Endothelial cell of hepatic sinusoid (primary cell): Measurements from ENCODE around the gene TIMMDC1.

Source experiments
- in situ Hi-C: cut with HindIII; loops from 2 replicates; pipeline ENCODE4 v1.10.0; 2017; ENCODE audit warnings: low sequenced_read_pairs

The TIMMDC1 gene

DNA sequence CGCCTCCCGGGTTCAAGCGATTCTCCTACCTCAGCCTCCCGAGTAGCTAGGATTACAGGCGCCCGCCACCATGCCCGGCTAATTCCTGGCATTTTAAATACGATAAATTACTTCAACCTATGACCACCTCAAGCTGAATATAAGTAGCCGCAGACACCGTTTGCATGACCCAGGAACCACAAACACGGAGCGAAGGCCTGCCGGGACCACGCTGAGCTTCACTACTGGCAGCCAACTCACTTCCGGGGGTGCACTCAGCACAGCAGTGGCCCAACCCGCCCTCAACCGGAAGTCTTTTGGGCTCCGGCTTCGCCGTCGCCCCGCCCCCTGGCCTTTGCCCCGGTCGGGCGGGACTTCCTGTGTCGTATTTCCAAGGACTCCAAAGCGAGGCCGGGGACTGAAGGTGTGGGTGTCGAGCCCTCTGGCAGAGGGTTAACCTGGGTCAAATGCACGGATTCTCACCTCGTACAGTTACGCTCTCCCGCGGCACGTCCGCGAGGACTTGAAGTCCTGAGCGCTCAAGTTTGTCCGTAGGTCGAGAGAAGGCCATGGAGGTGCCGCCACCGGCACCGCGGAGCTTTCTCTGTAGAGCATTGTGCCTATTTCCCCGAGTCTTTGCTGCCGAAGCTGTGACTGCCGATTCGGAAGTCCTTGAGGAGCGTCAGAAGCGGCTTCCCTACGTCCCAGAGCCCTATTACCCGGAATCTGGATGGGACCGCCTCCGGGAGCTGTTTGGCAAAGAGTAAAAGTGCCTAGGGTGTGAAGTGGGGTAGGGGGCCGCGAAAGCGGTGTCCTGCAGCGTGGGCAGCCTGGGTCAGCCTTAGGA is at the start of gene TIMMDC1:
Gene TIMMDC1 (plus strand): TSS at position 362 of the 826 bp plus-strand sequence. CDS start 187 bp downstream, at position 549.
- in situ Hi-C loops = no loop called here

GRCh38 chr3:119453822-119454221 is 44.5 kb upstream of the TIMMDC1 start:
- in situ Hi-C loops = loop anchor here (25.0 kb wide), 1 partner anchor 233 kb away; the partner anchor contains the start of gene COX17

DNA sequence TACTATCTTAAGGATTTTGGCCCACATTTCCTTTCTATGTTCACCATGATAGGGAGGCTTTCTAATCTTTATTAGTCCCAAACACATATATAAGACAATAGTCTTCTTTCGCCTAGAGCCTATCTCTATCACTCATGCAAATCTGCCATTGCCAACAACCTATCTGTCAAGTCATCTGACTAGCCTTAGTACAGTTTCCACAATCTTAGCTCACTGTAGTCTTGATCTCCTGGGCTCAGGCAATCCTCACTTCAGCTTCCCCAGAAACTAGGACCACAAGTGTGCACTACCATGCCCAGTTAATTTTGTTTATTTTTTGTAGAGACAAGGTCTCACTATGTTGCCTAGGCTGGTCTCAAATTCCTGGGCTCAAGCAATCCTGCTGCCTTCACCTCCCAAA is 41.9 kb upstream of the TIMMDC1 start:
- in situ Hi-C loops = loop anchor here (25.0 kb wide), 1 partner anchor 231 kb away; the partner anchor contains the start of gene COX17

DNA sequence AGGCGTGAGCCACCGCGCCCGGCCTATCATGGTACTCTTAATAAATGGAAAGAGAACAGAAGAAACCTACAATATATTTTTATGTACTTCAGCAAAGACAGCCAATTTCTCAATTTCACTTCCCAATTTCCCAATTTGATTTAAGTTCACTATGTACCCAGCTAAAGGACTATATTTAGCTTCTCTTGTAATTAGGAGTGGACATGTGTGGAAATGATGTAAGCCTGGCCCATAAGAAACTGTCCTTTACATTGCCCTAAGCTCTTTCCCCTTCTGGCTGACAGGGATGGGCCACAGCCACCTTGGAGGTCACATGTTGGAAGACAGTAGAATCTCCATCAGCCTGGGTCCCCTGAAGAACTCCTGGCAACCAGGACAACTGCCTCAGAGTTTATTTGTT is 41.1 kb upstream of the TIMMDC1 start:
- in situ Hi-C loops = loop anchor here (25.0 kb wide), 1 partner anchor 230 kb away; the partner anchor contains the start of gene COX17

GRCh38 chr3:119463171-119464169 is 34.9 kb upstream of the TIMMDC1 start, which contains the start of gene TMEM39A:
Gene TMEM39A, minus strand, starts transcription at chr3:119463615. Its CDS starts 1,541 bp downstream, at chr3:119462074.
- in situ Hi-C loops = loop anchor here (25.0 kb wide), 1 partner anchor 224 kb away; the partner anchor contains the start of gene COX17

GRCh38 chr3:119468041-119468440 is 30.3 kb upstream of the TIMMDC1 start:
- in situ Hi-C loops = loop anchor here (25.0 kb wide), 1 partner anchor 219 kb away; the partner anchor contains the start of gene COX17

DNA sequence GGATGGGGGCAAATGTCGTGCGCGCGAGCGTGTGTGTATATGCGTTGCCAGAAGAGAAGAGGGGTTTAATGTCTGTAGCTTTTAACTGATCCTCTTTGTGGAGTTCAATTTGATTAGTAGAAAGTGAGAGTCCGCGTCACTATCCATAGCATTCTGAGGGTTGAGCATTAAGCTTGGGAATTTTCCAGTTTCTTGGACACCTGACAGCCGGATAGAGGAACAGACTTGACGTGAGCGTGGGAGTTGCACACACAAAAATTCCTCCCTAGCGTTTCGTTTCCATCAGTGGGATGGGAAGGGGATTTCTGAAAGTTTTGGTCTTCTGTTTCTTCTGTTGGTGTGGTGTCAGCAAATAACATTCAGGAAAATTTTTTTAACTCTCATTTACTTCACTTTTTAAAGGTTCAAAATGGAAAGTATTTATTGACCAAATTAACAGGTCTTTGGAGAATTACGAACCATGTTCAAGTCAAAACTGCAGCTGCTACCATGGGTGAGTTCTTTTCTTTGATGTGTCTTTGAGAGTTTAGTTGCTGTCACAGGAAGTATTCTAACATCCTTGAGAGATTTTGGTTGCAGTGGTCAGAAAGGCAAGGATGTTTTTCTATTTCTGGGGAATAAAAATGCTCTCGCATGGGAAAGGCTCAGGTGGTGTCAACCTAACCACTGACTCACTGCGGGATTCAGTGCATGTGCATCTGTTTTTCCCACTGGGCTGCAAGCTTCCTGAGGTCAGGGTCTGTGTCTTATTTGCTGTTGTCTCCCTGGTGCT is 28.7 kb upstream of the TIMMDC1 start:
- in situ Hi-C loops = loop anchor here (25.0 kb wide), 1 partner anchor 218 kb away; the partner anchor contains the start of gene COX17

- in situ Hi-C loops = loop anchor here (25.0 kb wide), 1 partner anchor 216 kb away; the partner anchor contains the start of gene COX17
These were observed 27.5 kb upstream of the TIMMDC1 start for GRCh38 chr3:119470866-119471265.

DNA sequence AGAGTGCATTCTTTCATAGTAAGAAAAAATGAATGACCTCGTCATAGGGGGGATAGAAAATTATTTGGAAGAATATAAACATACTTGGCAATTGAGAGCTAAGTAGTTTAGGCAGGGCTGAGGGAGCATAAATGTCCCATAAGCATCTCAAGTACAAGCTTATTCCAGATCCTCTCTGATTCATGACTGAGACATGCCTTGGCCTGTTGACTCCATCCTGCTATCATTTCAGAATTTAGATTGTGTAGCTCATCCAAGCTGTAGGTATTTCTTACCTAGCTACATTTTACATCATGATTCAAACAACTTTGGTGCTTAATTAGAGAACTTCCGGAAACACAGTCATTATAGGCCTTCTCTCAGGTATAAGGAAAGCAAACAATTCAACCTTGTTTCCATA is 17.3 kb upstream of the TIMMDC1 start:
- in situ Hi-C loops = no loop called here

- in situ Hi-C loops = no loop called here
These were observed 15.2 kb upstream of the TIMMDC1 start for GRCh38 chr3:119483101-119483500.

DNA sequence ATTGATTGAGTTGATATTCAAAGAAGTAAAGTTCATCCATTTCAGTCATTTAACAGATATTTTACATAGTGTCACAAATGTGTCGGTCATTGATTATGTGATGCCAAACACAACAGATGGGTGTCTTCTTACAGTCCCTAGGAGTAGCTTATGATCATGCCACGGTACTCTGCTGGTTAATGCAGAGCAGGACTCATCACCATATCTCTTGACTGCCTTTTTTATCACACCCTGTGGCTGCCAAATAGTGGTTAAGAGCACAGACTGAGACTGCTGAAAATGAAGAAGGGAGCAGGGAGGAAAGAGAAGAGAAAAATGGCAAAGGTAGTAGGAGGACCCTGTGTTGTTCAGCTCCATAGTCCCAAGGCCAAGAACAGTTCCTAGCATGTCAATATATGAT is 12.8 kb upstream of the TIMMDC1 start:
- in situ Hi-C loops = no loop called here

- in situ Hi-C loops = no loop called here
These were observed 8.2 kb upstream of the TIMMDC1 start for GRCh38 chr3:119490153-119490552.

DNA sequence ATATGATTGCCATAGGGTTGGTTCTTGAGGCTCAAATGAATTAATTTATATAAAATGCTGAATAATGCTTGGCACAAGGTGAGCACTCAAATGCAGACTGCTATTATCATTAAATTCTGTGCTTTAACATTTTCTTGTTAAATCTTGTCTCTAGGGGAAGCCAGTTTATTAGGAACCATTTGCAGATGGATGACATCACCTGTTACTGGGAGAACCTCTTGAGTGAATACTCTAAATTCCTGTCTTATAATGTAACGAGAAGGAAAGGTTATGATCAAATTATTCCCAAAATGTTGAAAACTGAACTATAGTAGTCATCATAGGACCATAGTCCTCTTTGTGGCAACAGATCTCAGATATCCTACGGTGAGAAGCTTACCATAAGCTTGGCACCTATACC is 6.2 kb upstream of the TIMMDC1 start:
- in situ Hi-C loops = no loop called here

DNA sequence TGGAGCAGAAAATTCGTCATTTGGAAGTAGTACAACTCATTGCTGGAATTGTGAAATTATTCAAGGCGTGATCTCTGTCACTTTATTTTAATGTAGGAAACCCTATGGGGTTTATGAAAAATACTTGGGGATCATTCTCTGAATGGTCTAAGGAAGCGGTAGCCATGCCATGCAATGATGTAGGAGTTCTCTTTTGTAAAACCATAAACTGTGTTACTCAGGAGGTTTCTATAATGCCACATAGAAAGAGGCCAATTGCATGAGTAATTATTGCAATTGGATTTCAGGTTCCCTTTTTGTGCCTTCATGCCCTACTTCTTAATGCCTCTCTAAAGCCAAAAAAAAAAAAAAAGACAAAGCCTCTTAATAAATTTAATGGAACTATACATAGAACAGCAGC is 5.5 kb upstream of the TIMMDC1 start:
- in situ Hi-C loops = no loop called here

- in situ Hi-C loops = no loop called here
These were observed 3.8 kb upstream of the TIMMDC1 start for GRCh38 chr3:119494597-119494996.

- in situ Hi-C loops = no loop called here
These were observed 544 bp upstream of the TIMMDC1 start for GRCh38 chr3:119497820-119498185.

- in situ Hi-C loops = no loop called here
These were observed 1.9 kb downstream of the TIMMDC1 start for GRCh38 chr3:119500265-119500664.

DNA sequence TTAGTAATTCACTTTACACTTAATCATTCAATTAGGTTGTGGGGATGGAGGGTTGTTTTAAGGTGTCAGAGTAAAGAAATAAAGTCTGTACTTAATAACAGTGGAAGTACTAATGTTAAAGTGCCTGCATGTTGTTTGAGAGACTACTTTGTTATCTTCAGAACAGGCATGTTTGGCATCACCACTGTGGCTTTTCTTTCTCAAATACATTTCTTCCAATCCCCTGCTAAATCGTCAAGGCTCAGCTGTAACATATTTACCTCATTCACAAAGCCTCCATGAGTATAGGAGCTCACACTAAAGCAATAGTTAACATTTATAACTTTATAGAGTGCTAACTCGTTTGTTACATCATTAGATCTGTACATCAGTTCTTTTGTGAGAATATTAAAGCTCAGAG is 2.6 kb downstream of the TIMMDC1 start:
- in situ Hi-C loops = no loop called here

DNA sequence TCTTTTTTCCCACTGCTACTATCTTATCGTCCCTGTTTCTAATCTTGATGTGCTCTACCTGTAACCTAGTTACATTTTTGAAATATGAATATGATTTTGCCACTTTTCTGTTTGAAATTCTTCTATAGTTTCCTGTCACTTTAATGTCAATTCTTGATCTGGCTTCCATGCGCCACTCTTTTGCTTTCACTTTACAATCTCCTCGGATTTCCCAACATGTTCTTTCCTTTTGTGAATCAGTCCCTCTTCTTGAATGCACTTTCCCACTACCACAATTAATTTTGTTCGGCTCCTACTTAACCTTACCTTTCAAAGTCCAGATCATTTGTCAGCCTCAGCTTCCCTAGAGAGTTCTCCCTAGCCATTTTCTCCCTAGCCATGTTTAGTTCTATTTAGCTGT is 8.3 kb downstream of the TIMMDC1 start:
- in situ Hi-C loops = no loop called here

GRCh38 chr3:119507404-119507803 is 9.1 kb downstream of the TIMMDC1 start:
- in situ Hi-C loops = no loop called here
